Dendritic cell treated with granulocyte-macrophage colony-stimulating factor and Interleukin-4, amounts not matched to agents 40 ng/mL and 50 ng/mL, for 4 days (primary cell): ENCODE results near the gene MYO9A.
"Not testable (repeated sequence)": the region's sequence is repeated elsewhere in the genome, so short reads cannot be mapped to it uniquely, and the experiment has no call there.

Experiments
- H3K27ac Mint-ChIP-seq: one replicate; pipeline ENCODE4 v1.8.0; 2022; ENCODE audit warnings: mild to moderate bottlenecking, mixed read lengths
- H3K27me3 Mint-ChIP-seq: one replicate; pipeline ENCODE4 v1.8.0; 2022; ENCODE audit warnings: mild to moderate bottlenecking, mixed read lengths
- H3K36me3 Mint-ChIP-seq: one replicate; pipeline ENCODE4 v1.8.0; 2022; ENCODE audit warnings: low read depth, mixed read lengths
- H3K4me1 Mint-ChIP-seq: one replicate; pipeline ENCODE4 v1.8.0; 2022; ENCODE audit warnings: low read depth, mixed read lengths
- H3K4me3 Mint-ChIP-seq: one replicate; pipeline ENCODE4 v1.8.0; 2022; ENCODE audit warnings: mild to moderate bottlenecking, moderate library complexity, mixed read lengths
- H3K9me3 Mint-ChIP-seq: one replicate; pipeline ENCODE4 v1.8.0; 2022; ENCODE audit warnings: mixed read lengths
- intact Hi-C: fragments of 100-400 bp; cut with micrococcal nuclease; formaldehyde crosslinking; loops from one replicate; pipeline ENCODE4 v1.15.0; 2022

The MYO9A gene

DNA sequence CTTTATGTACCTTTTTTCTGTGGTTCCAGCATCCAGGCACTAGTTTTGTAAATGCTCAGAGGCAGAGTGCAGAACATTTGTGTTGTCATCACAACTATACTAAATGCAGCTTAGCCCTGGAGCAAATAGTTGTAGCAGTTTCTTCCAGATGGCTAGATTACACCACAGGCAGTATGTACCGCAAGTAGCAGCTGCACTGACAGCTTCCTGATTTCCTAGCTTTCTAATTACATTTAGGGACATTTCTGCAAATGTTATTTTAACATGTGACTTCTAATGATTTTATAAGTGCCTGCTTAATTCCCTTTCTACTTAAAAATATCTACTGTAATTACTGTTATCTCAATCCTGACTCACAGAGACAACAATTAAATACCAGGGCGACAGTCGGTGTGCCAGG lies 201.1 kb downstream of the MYO9A start:
- H3K9me3 Mint-ChIP-seq: no peaks in the 10 kb centered on the region
- intact Hi-C loops: no loop called here
- no peak overlapping the region for H3K4me3 Mint-ChIP-seq
- H3K4me1 Mint-ChIP-seq: no peaks in the 10 kb centered on the region
- H3K27me3 Mint-ChIP-seq: no peaks in the 10 kb centered on the region
- H3K27ac Mint-ChIP-seq: no peak overlapping the region
- peaks cover 20% of the 10 kb centered on the region for H3K36me3 Mint-ChIP-seq

DNA sequence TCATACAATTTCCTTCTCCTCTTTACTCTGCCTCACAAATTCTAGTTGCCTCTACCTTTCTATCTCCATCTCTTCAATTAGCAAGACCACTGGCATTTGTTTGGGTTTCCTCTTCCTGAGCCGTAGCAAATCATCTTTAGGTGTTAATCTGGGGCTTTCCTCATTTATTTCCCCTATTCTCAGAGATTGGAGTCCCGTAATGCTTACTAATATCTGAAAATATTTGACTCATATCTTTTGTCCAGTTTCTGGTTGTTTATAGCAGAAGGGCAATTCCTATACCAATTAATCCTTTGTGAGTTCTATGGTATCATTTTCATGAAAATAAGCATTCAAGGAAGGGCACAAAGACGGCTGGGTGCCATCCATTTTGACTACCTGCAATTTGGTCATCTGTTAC lies 203.9 kb downstream of the MYO9A start:
- Mint-ChIP-seq H3K4me3 (no peak overlapping the region), H3K36me3 (peaks cover 20% of the 10 kb centered on the region), H3K9me3 (no peaks in the 10 kb centered on the region), H3K4me1 (no peaks in the 10 kb centered on the region), H3K27ac (no peak overlapping the region), H3K27me3 (no peaks in the 10 kb centered on the region)
- intact Hi-C loops: no loop called here

DNA sequence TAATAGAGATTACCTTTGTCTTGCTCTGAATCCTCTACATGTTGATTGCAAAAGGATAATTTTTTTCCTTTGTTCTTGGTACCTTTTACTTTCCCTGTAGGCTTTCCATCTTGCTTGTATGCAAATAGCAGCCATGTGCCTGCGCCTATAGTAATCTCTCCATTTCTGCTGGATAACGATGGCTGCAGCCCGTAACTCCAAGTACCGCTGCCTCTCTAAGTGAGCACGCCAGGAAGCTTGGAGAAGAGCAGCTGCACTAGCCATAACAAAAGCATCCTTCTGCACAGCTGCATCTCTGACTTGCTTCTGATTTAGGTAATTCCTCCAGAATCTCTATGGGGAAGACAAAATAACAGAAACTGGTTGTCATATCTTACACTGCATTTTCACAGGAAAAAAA lies 218.3 kb downstream of the MYO9A start:
- Mint-ChIP-seq H3K27me3 (no peaks in the 10 kb centered on the region), H3K36me3 (peaks cover 51% of the 10 kb centered on the region), H3K27ac (no peak overlapping the region), H3K4me1 (no peaks in the 10 kb centered on the region), H3K4me3 (no peak overlapping the region), H3K9me3 (no peaks in the 10 kb centered on the region)
- intact Hi-C loops: no loop called here

DNA sequence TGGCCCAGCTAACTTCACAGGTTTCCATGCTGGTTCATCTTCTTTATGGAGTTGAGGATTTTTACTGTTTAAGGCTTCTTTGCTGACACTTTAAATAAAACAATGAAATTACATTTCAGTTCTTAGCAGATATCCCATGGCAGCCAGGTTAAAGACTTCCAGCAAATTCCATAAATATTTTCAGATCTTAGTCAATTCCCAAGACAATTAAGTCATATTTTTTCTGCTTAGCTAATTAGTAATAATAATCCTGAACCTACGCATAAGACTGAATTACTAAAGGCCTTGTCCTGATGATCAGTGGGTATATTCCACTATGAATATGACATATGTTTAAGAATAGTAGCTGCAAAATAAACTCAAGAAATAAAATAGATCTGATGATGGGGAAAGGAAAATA lies 224.3 kb downstream of the MYO9A start:
- Mint-ChIP-seq H3K4me3 (no peak overlapping the region), H3K36me3 (peaks cover 49% of the 10 kb centered on the region), H3K4me1 (no peaks in the 10 kb centered on the region), H3K27ac (no peak overlapping the region), H3K9me3 (no peaks in the 10 kb centered on the region), H3K27me3 (no peaks in the 10 kb centered on the region)
- intact Hi-C loops: no loop called here

DNA sequence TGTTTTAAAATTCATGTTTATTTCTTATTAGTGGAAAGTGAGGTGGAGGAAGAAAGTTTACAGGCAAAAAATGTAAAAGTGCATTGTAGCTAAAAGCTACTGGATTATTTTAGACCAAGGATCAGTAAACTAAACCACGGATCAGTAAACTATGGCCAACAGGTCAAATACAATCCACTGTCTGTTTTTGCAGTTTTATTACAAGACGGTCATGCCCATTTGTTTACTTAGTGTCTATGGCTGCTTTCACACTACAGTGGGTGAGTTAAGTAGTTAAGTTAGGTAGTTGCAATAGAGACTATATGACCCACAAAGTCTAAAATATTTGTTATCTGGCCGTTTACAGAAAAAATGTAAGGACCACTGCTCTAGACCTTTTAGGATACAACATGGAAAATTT lies 225.6 kb downstream of the MYO9A start:
- no peaks in the 10 kb centered on the region for H3K9me3 Mint-ChIP-seq

DNA sequence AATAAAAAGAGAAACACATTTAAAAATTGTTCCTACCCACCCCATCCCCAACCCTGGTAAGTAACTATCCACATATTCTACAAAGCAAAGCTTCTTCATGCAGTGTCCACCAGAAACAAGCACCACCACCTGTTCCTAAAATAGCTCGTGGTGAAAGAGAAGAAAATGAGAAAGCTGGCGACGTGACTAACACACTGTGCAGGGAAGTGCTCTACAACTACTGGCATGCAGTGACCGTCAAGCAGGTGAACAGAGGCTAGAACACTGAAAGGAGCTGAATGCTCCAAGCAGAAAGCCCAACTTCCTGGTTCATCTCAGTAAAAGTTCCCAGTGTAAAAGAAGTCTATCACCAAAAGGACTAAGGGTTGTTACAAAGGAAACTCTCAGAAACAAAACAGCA lies 226.9 kb downstream of the MYO9A start:
- Mint-ChIP-seq H3K36me3 (peaks cover 51% of the 10 kb centered on the region), H3K4me1 (no peaks in the 10 kb centered on the region), H3K9me3 (no peaks in the 10 kb centered on the region), H3K4me3 (no peak overlapping the region), H3K27me3 (no peaks in the 10 kb centered on the region), H3K27ac (no peak overlapping the region)
- intact Hi-C loops: no loop called here

More for the DNA sequence above, 225.6 kb downstream of the MYO9A start:
- intact Hi-C loops: no loop called here
- H3K4me3 Mint-ChIP-seq: no peak overlapping the region
- H3K27ac Mint-ChIP-seq: no peak overlapping the region
- H3K36me3 Mint-ChIP-seq: peaks cover 48% of the 10 kb centered on the region
- H3K4me1 Mint-ChIP-seq: no peaks in the 10 kb centered on the region
- H3K27me3 Mint-ChIP-seq: no peaks in the 10 kb centered on the region

DNA sequence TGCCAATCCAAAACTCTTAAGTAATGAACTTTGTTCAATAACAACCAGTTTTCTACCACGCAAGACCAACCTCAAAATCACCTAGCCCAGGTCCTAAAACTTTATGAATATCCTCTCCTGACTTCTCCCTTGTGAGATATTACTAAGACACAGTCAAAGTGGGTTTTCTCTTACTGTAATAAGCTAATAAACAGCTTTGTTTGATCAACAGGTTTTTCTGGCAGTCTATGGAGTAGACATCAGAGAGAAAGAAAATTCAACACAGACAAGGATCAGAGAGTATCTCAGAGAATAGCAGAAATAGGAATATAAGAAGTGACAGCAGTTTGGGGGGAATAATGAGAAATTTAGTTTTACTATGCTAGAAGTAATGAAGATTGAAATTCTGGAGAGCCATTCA lies 228.0 kb downstream of the MYO9A start:
- Mint-ChIP-seq H3K36me3 (peaks cover 62% of the 10 kb centered on the region), H3K4me1 (no peaks in the 10 kb centered on the region), H3K27me3 (no peaks in the 10 kb centered on the region), H3K27ac (no peak overlapping the region), H3K9me3 (no peaks in the 10 kb centered on the region), H3K4me3 (no peak overlapping the region)
- intact Hi-C loops: no loop called here

DNA sequence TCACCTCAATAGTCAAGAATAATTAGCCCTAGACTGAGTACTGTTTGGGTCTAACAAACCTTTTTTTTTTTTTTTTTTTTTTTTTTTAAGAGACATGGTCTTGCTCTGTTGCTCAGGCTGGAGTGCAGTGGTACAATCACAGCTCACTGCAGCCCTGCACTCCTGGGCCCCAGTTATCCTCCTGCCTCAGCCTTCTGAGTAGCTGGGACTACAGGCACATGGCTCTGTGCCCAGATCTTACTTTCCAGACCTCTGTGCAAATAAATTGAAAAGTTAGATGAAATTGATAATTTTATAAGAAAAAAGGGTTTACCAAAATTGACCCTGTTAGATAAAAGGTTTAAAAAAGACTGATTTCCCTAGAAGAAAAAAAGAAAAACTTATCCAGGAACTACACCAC lies 228.6 kb downstream of the MYO9A start:
- Mint-ChIP-seq H3K27ac (no peak overlapping the region), H3K27me3 (no peaks in the 10 kb centered on the region), H3K36me3 (peaks cover 61% of the 10 kb centered on the region), H3K4me3 (no peak overlapping the region), H3K9me3 (no peaks in the 10 kb centered on the region), H3K4me1 (no peaks in the 10 kb centered on the region)
- intact Hi-C loops: no loop called here

DNA sequence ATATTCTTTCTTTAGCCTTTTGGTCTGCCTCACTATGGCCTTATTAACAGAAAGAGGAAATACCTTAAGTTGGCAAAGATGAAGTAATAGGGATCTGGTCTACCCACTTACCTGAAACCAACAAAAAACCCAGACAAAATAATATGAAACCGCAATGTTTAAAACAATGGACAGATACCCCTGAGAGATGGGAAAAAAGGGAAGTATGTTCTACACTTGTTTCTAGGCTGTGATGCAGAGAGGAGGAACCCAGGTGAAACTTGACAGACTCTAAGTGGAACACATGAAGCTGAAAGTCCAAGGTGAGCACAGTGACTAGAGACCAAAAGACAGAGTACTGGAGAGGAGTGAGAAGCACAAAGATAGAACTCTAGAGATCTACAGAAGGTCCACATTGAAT lies 229.2 kb downstream of the MYO9A start:
- Mint-ChIP-seq H3K4me3 (no peak overlapping the region), H3K4me1 (no peaks in the 10 kb centered on the region), H3K36me3 (peaks cover 55% of the 10 kb centered on the region), H3K9me3 (no peaks in the 10 kb centered on the region), H3K27ac (no peak overlapping the region), H3K27me3 (no peaks in the 10 kb centered on the region)
- intact Hi-C loops: no loop called here

DNA sequence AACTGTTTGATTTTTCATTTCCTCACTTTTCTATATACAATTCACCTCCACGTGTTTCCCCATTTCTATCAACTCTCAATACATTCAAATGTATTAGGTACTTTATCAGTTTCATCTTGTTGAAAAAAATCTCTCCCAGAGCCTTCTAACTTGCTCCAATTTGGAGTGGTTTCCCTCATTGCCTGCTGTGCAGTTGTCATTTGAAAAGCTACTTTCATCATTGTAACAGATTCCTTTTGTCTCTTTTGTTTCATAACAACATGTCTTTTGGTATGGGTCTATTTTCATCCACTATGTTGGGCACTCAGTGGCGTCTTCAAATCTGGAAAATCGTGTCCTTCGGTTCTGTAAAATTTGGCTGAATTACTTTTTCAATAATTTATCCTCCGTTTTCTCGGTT lies 232.6 kb downstream of the MYO9A start:
- H3K9me3 Mint-ChIP-seq: no peaks in the 10 kb centered on the region
- H3K27me3 Mint-ChIP-seq: no peaks in the 10 kb centered on the region
- no peak overlapping the region for H3K27ac Mint-ChIP-seq
- H3K4me3 Mint-ChIP-seq: no peak overlapping the region
- intact Hi-C loops: no loop called here
- H3K4me1 Mint-ChIP-seq: no peaks in the 10 kb centered on the region
- H3K36me3 Mint-ChIP-seq: peaks cover 44% of the 10 kb centered on the region

DNA sequence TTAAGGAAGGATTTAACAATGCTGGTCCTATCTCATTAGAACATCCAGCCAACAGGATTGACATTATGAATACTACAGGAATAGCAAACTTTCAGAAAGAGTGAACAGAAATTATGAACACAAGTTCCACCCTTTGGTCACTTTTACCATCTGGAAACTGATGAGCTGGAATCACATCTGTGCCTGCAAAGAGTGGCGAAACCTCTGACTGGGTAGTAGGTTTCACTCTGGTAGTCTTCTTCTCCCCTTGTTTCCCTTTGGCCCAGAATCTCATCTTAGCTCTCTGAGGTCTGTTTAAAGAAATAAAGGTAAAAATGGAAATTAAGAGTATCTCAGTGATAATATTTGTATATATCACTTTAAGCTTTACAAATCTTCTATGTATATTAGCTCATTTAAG lies 234.5 kb downstream of the MYO9A start:
- intact Hi-C loops: no loop called here
- H3K9me3 Mint-ChIP-seq: no peaks in the 10 kb centered on the region
- no peak overlapping the region for H3K27ac Mint-ChIP-seq

DNA sequence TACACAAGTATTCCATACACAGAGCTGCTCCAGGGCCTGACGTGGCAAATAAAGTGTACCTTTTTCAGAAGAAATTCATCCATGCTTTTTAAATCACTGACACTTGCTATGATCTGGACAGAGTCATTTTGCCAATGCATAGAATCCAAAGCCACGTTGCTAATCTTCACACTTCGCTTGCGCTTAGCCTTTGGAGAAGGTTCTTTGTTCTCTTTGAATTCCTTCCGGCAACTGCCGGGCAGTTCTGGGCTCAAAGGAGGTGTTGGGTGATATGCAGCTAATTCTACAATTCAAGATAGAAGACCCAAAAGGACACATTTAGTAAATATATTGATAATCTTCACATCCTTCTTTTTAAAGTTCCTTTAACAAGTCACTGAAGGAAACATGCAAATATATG lies 237.7 kb downstream of the MYO9A start:
- no peak overlapping the region for H3K27ac Mint-ChIP-seq
- H3K36me3 Mint-ChIP-seq: peaks cover 27% of the 10 kb centered on the region
- no peak overlapping the region for H3K4me3 Mint-ChIP-seq
- H3K9me3 Mint-ChIP-seq: no peaks in the 10 kb centered on the region
- intact Hi-C loops: no loop called here
- H3K4me1 Mint-ChIP-seq: no peaks in the 10 kb centered on the region
- H3K27me3 Mint-ChIP-seq: no peaks in the 10 kb centered on the region

More for the DNA sequence above, 234.5 kb downstream of the MYO9A start:
- Mint-ChIP-seq H3K4me1 (no peaks in the 10 kb centered on the region), H3K27me3 (no peaks in the 10 kb centered on the region), H3K4me3 (no peak overlapping the region), H3K36me3 (peaks cover 44% of the 10 kb centered on the region)

DNA sequence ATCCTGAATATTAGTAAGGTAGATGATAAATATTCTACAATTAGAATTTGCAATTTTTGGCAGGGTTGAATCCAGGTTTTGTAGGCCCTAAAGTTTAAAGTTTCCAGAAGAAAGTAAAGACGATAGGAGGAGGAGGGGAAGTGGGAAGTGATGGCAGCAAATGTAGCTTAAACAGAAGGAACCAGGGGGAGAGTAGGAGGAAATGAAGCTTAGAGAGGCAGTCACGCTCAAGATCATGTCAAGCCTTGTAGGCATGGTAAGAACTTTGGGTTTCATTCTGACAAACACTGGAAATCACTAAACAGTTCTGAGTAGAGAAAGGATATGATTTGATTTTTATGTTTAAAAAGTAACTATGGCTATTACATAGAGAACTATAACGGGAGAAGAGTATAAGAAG lies 243.7 kb downstream of the MYO9A start:
- H3K4me1 Mint-ChIP-seq: peaks cover 8% of the 10 kb centered on the region
- H3K27me3 Mint-ChIP-seq: no peaks in the 10 kb centered on the region
- no peak overlapping the region for H3K4me3 Mint-ChIP-seq
- no peak overlapping the region for H3K27ac Mint-ChIP-seq
- H3K36me3 Mint-ChIP-seq: peaks cover 32% of the 10 kb centered on the region
- intact Hi-C loops: no loop called here
- H3K9me3 Mint-ChIP-seq: no peaks in the 10 kb centered on the region

DNA sequence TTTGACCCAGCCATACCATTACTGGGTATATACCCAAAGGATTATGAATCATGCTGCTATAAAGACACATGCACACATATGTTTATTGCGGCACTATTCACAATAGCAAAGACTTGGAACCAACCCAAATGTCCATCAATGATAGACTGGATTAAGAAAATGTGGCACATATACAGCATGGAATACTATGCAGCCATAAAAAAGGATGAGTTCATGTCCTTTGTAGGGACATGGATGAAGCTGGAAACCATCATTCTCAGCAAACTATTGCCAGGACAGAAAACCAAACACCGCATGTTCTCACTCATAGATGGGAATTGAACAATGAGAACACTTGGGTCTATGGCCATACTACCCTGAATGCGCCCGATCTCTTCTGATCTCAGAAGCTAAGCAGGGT lies 259.7 kb downstream of the MYO9A start:
- H3K4me1 Mint-ChIP-seq, H3K27ac Mint-ChIP-seq, H3K4me3 Mint-ChIP-seq, H3K9me3 Mint-ChIP-seq, H3K27me3 Mint-ChIP-seq, intact Hi-C loops: not testable (repeated sequence)
- H3K36me3 Mint-ChIP-seq: peaks cover 47% of the 10 kb centered on the region

DNA sequence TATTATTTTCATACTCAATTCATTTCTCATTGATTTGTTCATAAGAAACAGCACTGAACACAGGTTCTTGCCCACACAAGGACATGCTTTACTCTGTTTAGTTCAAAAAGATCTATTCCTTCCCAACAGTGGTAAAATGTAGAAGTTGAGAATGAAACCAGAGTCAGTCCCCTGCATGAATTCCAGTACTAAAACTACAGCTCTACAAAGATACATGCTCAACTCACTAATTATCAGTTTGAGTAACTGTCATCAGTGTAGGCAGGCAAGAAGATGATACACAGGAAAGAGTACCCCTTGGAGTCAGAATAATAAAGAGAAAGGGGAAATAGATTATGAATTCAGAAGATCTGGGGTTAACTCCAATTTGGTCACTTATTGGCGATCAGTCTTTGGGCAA lies 264.4 kb downstream of the MYO9A start:
- H3K4me1 Mint-ChIP-seq: no peaks in the 10 kb centered on the region
- intact Hi-C loops: no loop called here
- no peak overlapping the region for H3K27ac Mint-ChIP-seq
- peaks cover 65% of the 10 kb centered on the region for H3K36me3 Mint-ChIP-seq
- H3K9me3 Mint-ChIP-seq: no peaks in the 10 kb centered on the region
- no peaks in the 10 kb centered on the region for H3K27me3 Mint-ChIP-seq
- no peak overlapping the region for H3K4me3 Mint-ChIP-seq

DNA sequence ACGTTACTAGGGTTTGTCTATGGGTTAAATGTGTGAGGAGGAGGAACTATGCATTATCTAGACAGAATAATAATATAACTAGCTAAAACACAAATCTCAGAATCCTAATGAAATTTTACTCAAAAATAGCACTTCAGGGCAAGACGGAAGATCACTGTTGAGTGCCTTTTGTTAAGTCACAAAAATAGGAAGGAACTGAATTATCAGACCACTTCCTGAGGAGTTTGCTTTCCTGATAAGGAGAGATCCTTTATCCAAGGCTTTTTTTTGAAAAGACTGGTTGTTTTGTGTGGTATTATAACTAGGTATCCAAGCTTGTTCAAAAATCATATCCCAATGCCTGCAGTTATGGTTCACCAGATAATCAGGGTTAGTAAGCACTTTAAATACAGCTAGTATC lies 273.0 kb downstream of the MYO9A start:
- Mint-ChIP-seq H3K36me3 (peaks cover 46% of the 10 kb centered on the region), H3K27ac (no peak overlapping the region), H3K9me3 (no peaks in the 10 kb centered on the region), H3K4me3 (no peak overlapping the region), H3K4me1 (no peaks in the 10 kb centered on the region), H3K27me3 (no peaks in the 10 kb centered on the region)
- intact Hi-C loops: no loop called here
